Nephron progenitor cell (in vitro differentiated cells): ENCODE results near the gene HES7.

Experiments
- DNase-seq: peaks from one replicate; pipeline ENCODE4 v3.0.0; 2021
- H3K27ac Mint-ChIP-seq: 2 replicates; pipeline ENCODE4 v1.8.0; 2021; ENCODE audit warnings: mild to moderate bottlenecking, moderate library complexity, mixed read lengths
- H3K27me3 Mint-ChIP-seq: 2 replicates; pipeline ENCODE4 v1.8.0; 2021; ENCODE audit warnings: mild to moderate bottlenecking, low read depth, mixed read lengths; ENCODE audit not compliant: poor library complexity
- H3K36me3 Mint-ChIP-seq: 2 replicates; pipeline ENCODE4 v1.8.0; 2021; ENCODE audit warnings: low read depth, mixed read lengths
- H3K4me1 Mint-ChIP-seq: 2 replicates; pipeline ENCODE4 v1.8.0; 2021; ENCODE audit warnings: mixed read lengths
- H3K4me3 Mint-ChIP-seq: 2 replicates; pipeline ENCODE4 v1.8.0; 2021; ENCODE audit warnings: mild to moderate bottlenecking, moderate library complexity, mixed read lengths
- H3K9me3 Mint-ChIP-seq: 2 replicates; pipeline ENCODE4 v1.8.0; 2021; ENCODE audit warnings: mild to moderate bottlenecking, moderate library complexity, mixed read lengths
- TF ChIP-seq, protein P1 (sequence below): fragments of 200-600 bp; sonication (generic); IDR thresholded peaks from 2 replicates; pipeline ENCODE4 v1.5.0; 2021; ENCODE audit warnings: antibody characterized with exemption

The HES7 gene

GRCh38 chr17:8163978-8164814, 40.3 kb upstream of the HES7 start:
- Mint-ChIP-seq H3K9me3 (no peaks in the 10 kb centered on the region), H3K4me3 (peak overlapping the region; percentile 89), H3K27me3 (peaks cover 3% of the 10 kb centered on the region), H3K36me3 (peaks cover 11% of the 10 kb centered on the region), H3K27ac (peak overlapping the region; percentile 95), H3K4me1 (peaks cover 46% of the 10 kb centered on the region)
- peak; percentile 54 for DNase-seq
- TF ChIP-seq, protein P1, sequence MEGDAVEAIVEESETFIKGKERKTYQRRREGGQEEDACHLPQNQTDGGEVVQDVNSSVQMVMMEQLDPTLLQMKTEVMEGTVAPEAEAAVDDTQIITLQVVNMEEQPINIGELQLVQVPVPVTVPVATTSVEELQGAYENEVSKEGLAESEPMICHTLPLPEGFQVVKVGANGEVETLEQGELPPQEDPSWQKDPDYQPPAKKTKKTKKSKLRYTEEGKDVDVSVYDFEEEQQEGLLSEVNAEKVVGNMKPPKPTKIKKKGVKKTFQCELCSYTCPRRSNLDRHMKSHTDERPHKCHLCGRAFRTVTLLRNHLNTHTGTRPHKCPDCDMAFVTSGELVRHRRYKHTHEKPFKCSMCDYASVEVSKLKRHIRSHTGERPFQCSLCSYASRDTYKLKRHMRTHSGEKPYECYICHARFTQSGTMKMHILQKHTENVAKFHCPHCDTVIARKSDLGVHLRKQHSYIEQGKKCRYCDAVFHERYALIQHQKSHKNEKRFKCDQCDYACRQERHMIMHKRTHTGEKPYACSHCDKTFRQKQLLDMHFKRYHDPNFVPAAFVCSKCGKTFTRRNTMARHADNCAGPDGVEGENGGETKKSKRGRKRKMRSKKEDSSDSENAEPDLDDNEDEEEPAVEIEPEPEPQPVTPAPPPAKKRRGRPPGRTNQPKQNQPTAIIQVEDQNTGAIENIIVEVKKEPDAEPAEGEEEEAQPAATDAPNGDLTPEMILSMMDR = no peak

DNA sequence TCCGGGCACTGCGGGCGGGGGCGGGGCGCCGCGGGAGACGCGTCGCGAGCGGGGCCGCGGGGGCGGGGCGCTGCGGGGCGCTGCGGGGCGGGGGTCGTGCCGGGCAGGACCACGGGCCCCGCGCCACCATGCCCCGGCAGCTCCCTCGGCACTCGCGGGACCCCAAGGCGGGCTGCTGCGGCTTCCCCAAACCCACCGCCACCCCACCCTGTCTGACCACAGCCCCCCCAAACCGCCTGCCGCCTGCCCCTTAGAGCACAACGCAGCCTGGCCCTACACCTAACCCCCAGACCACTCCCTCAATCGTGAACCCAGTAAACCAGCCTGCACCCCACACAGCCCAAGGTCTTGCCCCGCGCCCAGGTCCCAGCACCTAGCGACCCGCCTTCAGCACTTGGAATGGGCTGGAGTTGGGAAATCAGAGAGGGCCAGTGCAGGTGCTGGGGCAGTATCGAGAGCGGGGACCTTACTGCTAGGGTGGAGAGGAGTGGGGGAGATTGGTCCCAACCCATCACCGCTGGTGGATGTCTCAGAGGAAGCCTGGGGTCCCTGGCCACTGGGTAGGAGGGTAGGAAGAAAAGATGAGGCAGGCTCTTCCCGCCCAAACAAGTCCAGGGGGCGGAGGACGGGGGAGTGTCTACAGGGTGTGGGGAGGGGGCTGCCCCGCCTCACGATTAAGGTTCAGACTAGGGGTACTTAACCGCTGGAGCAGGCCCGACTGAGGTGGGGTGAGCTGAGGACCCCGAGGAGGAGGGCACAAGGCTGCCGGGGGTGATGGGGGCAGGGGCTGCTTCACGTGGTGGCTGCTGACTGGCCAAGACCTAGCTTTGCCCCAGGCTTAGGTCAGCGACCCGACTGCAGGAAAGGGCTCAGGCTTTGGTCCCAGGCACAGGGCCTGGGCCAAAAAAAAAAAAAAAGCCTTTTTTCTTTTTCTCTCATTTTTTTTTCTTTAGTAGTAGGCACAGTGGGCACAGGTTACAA, 39.4 kb upstream of the HES7 start:
- H3K27ac Mint-ChIP-seq = peak overlapping the region; percentile 95
- H3K4me1 Mint-ChIP-seq = peaks cover 46% of the 10 kb centered on the region
- no peaks in the 10 kb centered on the region for H3K9me3 Mint-ChIP-seq
- H3K27me3 Mint-ChIP-seq = peaks cover 5% of the 10 kb centered on the region
- TF ChIP-seq, protein P1 = no peak
- peaks cover 11% of the 10 kb centered on the region for H3K36me3 Mint-ChIP-seq
- peak overlapping the region; percentile 89 for H3K4me3 Mint-ChIP-seq
- DNase-seq = no peak

DNA sequence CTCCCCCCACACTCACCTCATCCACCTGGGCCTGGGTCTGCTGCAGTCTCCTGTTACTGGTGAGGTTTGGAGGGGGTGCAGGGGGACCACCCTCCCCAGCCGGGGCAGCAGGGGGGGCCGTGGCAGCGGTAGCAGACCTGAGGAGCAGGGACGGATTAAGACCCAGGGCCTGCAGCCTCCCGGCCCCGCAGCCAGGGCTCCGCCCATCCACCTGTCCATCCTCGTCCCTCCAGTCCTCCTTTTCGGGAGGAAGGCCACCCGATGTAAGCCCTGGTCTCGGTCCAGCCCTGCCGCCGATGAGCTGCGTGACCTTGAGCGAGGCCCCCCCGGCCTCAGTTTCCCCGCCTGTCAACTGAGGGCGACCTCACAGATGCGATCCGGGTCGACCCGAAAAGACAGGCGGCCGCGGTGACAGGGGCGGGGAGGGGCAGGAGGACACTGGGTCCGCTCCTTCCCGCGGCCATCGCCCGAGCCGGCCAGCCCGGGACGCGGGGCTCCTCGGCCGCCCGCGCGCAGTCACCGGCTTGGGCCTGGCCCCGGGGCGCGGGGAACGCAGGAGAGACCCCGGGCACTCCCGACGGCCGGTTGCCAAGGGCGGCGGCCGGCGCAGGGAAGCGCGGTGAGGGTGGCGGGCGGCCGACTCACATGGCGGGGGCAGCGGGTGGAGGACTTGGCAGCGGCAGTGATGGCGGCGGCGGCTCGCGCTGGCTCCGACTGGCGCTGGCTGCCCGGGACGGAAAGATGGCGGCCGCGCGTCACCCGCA, 38.5 kb upstream of the HES7 start, which contains the start of gene VAMP2:
VAMP2 (minus strand) TSS at position 716 of the 764 bp plus-strand sequence; CDS start at position 647, 69 bp downstream.
- H3K27me3 Mint-ChIP-seq = peaks cover 5% of the 10 kb centered on the region

DNA sequence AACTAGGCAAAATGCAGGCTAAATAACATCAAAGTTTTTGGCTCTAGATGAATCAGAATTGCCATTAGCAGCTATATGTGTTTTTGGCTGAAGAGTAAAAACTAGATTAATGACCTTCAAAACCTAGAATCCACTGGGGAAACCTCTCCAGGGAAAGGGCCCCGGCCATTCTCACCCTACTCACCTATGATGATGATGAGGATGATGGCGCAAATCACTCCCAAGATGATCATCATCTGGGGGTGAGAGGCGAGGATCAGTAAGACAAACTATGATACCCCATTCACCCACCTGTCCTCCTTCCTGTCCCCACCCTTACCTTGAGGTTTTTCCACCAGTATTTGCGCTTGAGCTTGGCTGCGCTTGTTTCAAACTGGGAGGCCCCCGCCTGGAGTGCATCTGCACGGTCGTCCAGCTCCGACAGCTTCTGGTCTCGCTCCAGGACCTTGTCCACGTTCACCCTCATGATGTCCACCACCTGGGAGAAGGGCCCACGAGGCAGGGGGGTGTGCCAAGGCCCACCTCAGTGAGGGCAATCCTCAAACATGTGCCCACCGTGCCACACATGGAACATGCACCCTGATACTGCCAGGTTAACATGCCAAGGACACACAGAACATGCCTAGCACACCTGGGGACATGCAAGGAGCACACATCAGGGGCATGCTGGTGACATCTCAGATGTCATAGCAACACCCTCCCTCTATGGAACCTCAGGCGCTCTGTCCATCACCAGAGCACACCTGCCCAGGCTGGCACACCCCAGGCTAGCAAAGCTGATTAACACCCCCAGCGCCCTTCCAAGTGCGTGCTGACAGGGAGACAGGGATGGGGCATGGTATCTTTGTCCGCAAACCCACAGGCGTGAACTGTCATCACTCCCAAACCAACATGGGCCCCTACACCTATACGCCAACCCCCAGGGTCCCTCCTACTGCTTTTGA, 37.7 kb upstream of the HES7 start:
- TF ChIP-seq, protein P1 = no peak
- Mint-ChIP-seq H3K4me3 (peak overlapping the region; percentile 82), H3K27ac (no peak overlapping the region), H3K36me3 (peaks cover 11% of the 10 kb centered on the region), H3K4me1 (peaks cover 46% of the 10 kb centered on the region), H3K27me3 (peaks cover 5% of the 10 kb centered on the region), H3K9me3 (no peaks in the 10 kb centered on the region)
- no peak for DNase-seq

More for the DNA sequence above, 38.5 kb upstream of the HES7 start, which contains the start of gene VAMP2:
- Mint-ChIP-seq H3K36me3 (peaks cover 11% of the 10 kb centered on the region), H3K27ac (peak within 1 kb of the TSS; percentile 95), H3K4me1 (peaks cover 46% of the 10 kb centered on the region), H3K9me3 (no peaks in the 10 kb centered on the region), H3K4me3 (peak within 1 kb of the TSS; percentile 89)
- TF ChIP-seq, protein P1 = no peak
- DNase-seq = peak; percentile 87
